ENCODE measurements around the gene APBB1IP. TPM values are rescaled to one million over a fixed set of nuclear protein-coding genes. Genes with fewer than 3 reads are reported as not detected.

The APBB1IP gene
- total and polyA plus RNA-seq, 12 donors = 0.81 to 11.9 (median 1.7) TPM

- no peak for ATAC-seq
- Histone ChIP-seq H3K4me1 (peaks cover 0 to 11% (median 0%) of the 10 kb centered on the region in 9 donors), H3K27ac (no peak overlapping the region), H3K27me3 (peaks cover 0 to 4% (median 0%) of the 10 kb centered on the region in 7 donors), H3K9me3 (peaks cover 0 to 15% (median 3%) of the 10 kb centered on the region in 11 donors), H3K36me3 (peaks cover 0 to 40% (median 0%) of the 10 kb centered on the region in 9 donors), H3K4me3 (no peak overlapping the region)
- intact Hi-C loops (cut with DNase I) = no loop called here
- no peak for TF ChIP-seq CTCF (IDR thresholded peaks at IDR 0.05)
- DNase-seq = no peak
Measured at GRCh38 chr10:26544932-26545331, 106.8 kb downstream of the APBB1IP start.

DNA sequence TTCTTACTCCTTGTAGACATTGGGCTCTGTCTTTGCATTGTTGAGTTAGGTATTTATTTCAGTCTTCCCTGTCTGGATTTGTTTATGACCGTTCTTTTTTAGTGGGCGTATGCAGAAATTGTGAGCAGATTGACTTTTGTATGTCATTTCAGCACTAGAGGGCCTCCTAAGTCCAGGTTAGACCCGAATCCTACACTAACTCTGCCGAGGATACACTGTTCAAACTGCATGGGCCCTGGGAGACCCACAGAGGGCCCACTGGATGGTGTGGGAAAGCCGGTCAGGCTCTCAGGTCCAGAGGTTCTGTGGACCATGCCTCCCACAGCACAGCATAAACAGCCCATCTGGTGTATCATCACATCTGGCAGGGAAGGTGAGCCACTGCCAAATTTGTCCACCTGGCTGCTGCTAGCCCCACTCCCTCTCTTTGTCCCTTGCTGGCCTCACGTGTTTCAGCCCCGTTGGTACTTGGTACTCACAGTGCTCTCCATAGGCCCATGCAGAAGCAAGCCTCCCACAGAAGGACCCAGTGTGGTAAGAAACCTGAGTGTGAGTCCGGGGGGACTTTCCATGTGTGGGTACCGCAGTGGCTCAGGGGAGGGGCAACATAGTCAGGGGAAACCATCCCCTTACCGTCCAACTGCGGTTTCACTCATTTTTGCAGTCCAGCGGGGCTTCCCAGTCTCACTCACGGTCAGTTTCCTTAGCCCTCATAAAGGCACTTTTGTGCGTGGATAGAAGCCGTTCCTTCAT is 112.8 kb downstream of the APBB1IP start:
- Histone ChIP-seq H3K27me3 (peaks cover 0 to 14% (median 0%) of the 10 kb centered on the region in 7 donors), H3K4me1 (peaks cover 0 to 15% (median 0%) of the 10 kb centered on the region in 9 donors), H3K27ac (no peak overlapping the region), H3K9me3 (peaks cover 0 to 29% (median 13%) of the 10 kb centered on the region in 11 donors), H3K36me3 (peaks cover 0 to 49% (median 0%) of the 10 kb centered on the region in 9 donors), H3K4me3 (no peak overlapping the region)
- 77 to 80% methylated on average over 15 of the region's 15 CpGs for WGBS, 2 donors
- DNase-seq (no peak), ATAC-seq (no peak)
- no peak for TF ChIP-seq CTCF (IDR thresholded peaks at IDR 0.05)
- intact Hi-C loops (cut with DNase I) = loop anchor here in 4 of 10 donors (5.0 to 10.0 kb wide), 4 partner anchors 214 to 826 kb away; no protein-coding TSS in a partner anchor

DNA sequence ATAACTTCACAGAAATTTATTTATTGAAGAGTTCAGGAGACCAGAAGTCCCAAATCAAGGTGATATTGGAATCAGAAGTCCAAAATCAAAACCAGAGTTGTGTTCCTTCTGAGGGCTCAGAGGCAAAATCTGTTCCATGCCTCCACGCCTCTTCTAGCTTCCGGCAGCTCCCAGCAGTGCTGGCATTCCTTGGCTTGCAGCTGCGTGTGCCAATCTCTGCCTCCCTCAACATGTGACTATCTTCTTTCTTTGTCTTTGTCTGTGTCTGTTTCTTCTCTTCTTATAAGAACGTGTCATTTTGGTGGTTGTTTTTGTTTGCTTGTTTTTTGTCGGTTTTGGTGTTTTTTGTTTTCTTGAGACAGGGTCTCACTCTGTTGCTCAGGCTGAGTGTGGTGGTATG is 116.1 kb downstream of the APBB1IP start:
- peaks cover 0 to 39% (median 0%) of the 10 kb centered on the region in 9 donors for H3K36me3 ChIP-seq
- H3K27ac ChIP-seq = peak overlapping the region in 1 of 10 donors; percentile 74
- H3K27me3 ChIP-seq = peaks cover 0 to 26% (median 0%) of the 10 kb centered on the region in 7 donors
- intact Hi-C loops (cut with DNase I) = loop anchor here in 4 of 10 donors (5.0 to 10.0 kb wide), 4 partner anchors 217 to 829 kb away; no protein-coding TSS in a partner anchor
- DNase-seq (no peak), ATAC-seq (no peak)
- no peak overlapping the region for H3K4me3 ChIP-seq
- WGBS, 2 donors = 78 to 80% methylated on average over 5 of the region's 5 CpGs
- TF ChIP-seq CTCF (IDR thresholded peaks at IDR 0.05) = no peak
- peaks cover 0 to 23% (median 13%) of the 10 kb centered on the region in 11 donors for H3K9me3 ChIP-seq
- H3K4me1 ChIP-seq = peaks cover 0 to 28% (median 0%) of the 10 kb centered on the region in 9 donors

- TF ChIP-seq CTCF (IDR thresholded peaks at IDR 0.05) = no peak
- peaks cover 0 to 28% (median 0%) of the 10 kb centered on the region in 9 donors for H3K4me1 ChIP-seq
- ATAC-seq (peak in 7 of 8 donors; percentile 44 to 83 (median 75)), DNase-seq (peak in 1 of 2 donors; percentile 54)
- H3K36me3 ChIP-seq = peaks cover 0 to 47% (median 0%) of the 10 kb centered on the region in 9 donors
- intact Hi-C loops (cut with DNase I) = loop anchor here in 9 of 10 donors (2.0 to 10.0 kb wide), 6 partner anchors 219 to 831 kb away; no protein-coding TSS in a partner anchor
- no peak overlapping the region for H3K4me3 ChIP-seq
- WGBS, 2 donors = 46 to 56% methylated on average over 8 of the region's 8 CpGs
- peak overlapping the region in 1 of 10 donors; percentile 74 for H3K27ac ChIP-seq
- peaks cover 0 to 35% (median 3%) of the 10 kb centered on the region in 7 donors for H3K27me3 ChIP-seq
- peaks cover 0 to 7% (median under 1%) of the 10 kb centered on the region in 11 donors for H3K9me3 ChIP-seq
Measured at GRCh38 chr10:26555719-26556368, 117.7 kb downstream of the APBB1IP start.
